HG02852 (cell line): Measurements from ENCODE around the gene PTPRM.
"Not testable (repeated sequence)": the region's sequence is repeated elsewhere in the genome, so short reads cannot be mapped to it uniquely, and the experiment has no call there.

Experiments used
- ATAC-seq: cut with Tn5 transposase; IDR thresholded peaks from one replicate; pipeline ENCODE4 v1.9.1; 2021; ENCODE audit warnings: mild to moderate bottlenecking, moderate library complexity; ENCODE audit not compliant: unreplicated experiment

The PTPRM gene

GRCh38 chr18:8031496-8031895 is 464.4 kb downstream of the PTPRM start:
- no peak for ATAC-seq

- no peak for ATAC-seq
Observed at GRCh38 chr18:8034674-8035073, 467.6 kb downstream of the PTPRM start.

GRCh38 chr18:8036551-8036950 is 469.4 kb downstream of the PTPRM start:
- no peak for ATAC-seq

GRCh38 chr18:8037296-8037695 is 470.2 kb downstream of the PTPRM start:
- no peak for ATAC-seq

- no peak for ATAC-seq
Observed at GRCh38 chr18:8040021-8040420, 472.9 kb downstream of the PTPRM start.

- ATAC-seq: no peak
Observed at GRCh38 chr18:8041526-8042111, 474.5 kb downstream of the PTPRM start.

GRCh38 chr18:8044004-8044403 is 476.9 kb downstream of the PTPRM start:
- no peak for ATAC-seq

GRCh38 chr18:8045160-8045883 is 478.2 kb downstream of the PTPRM start:
- ATAC-seq: no peak

- ATAC-seq: no peak
Observed at GRCh38 chr18:8045884-8046281, 478.8 kb downstream of the PTPRM start.

GRCh38 chr18:8046441-8046840 is 479.3 kb downstream of the PTPRM start:
- no peak for ATAC-seq

- ATAC-seq: no peak
Observed at GRCh38 chr18:8049147-8049546, 482.0 kb downstream of the PTPRM start.

- ATAC-seq: no peak
Observed at GRCh38 chr18:8050616-8051329, 483.7 kb downstream of the PTPRM start.

- no peak for ATAC-seq
Observed at GRCh38 chr18:8051453-8051852, 484.3 kb downstream of the PTPRM start.

GRCh38 chr18:8052237-8052701 is 485.2 kb downstream of the PTPRM start:
- ATAC-seq: no peak

- no peak for ATAC-seq
Observed at GRCh38 chr18:8056723-8057122, 489.6 kb downstream of the PTPRM start.

GRCh38 chr18:8063152-8063551 is 496.0 kb downstream of the PTPRM start:
- ATAC-seq: not testable (repeated sequence)

- ATAC-seq: no peak
Observed at GRCh38 chr18:8063733-8064132, 496.6 kb downstream of the PTPRM start.

- no peak for ATAC-seq
Observed at GRCh38 chr18:8065284-8065683, 498.2 kb downstream of the PTPRM start.

GRCh38 chr18:8065773-8066172 is 498.7 kb downstream of the PTPRM start:
- ATAC-seq: no peak

- ATAC-seq: no peak
Observed at GRCh38 chr18:8069708-8070107, 502.6 kb downstream of the PTPRM start.

GRCh38 chr18:8073167-8073566 is 506.1 kb downstream of the PTPRM start:
- ATAC-seq: no peak

- no peak for ATAC-seq
Observed at GRCh38 chr18:8080092-8080491, 513.0 kb downstream of the PTPRM start.
